ENCODE measurements around the gene ELF2. TPM values are rescaled to one million over a fixed set of nuclear protein-coding genes. Genes with fewer than 3 reads are reported as not detected.

Gene ELF2
- total RNA-seq, 2 donors from 2014 or later, result 47.6 to 53.9 TPM

GRCh38 chr4:139154952-139155557, 22.0 kb downstream of the ELF2 start:
- H3K4me1 Mint-ChIP-seq, result peaks cover 49% of the 10 kb centered on the region
- Histone ChIP-seq H3K27ac (ENCODE audit: low read depth, low read length) (no peak overlapping the region), H3K36me3 (ENCODE audit: control insufficient read depth, insufficient read depth, low read length) (peaks cover 3% of the 10 kb centered on the region), H3K9me3 (ENCODE audit: control insufficient read depth, low read length) (no peaks in the 10 kb centered on the region), H3K4me3 (ENCODE audit: low read length) (no peak overlapping the region), H3K4me1 (ENCODE audit: control insufficient read depth, insufficient read depth, low read length) (peaks cover 17% of the 10 kb centered on the region), H3K27me3 (ENCODE audit: control insufficient read depth, insufficient read depth, low read length, poor library complexity, severe bottlenecking) (no peaks in the 10 kb centered on the region), H3K9ac (ENCODE audit: extremely low read depth, low read length, poor library complexity, severe bottlenecking) (peak overlapping the region; percentile 54)
- no peak for TF ChIP-seq CTCF (conservative IDR thresholded peaks at IDR 0.05)
- H3K4me3 Mint-ChIP-seq, result peak overlapping the region; percentile 6
- no peaks in the 10 kb centered on the region for H3K9me3 Mint-ChIP-seq
- DNase-seq, result peak; percentile 62
- 72 to 100% methylated on average over 3 to 4 of the region's 5 CpGs for WGBS, 2 experiments (ENCODE audit: insufficient coverage in 1 of 2, insufficient read length in 1 of 2)
- peak overlapping the region; percentile 94 for H3K27ac Mint-ChIP-seq
- peaks cover 3% of the 10 kb centered on the region for H3K36me3 Mint-ChIP-seq (ENCODE audit: low read depth)
- no peaks in the 10 kb centered on the region for H3K27me3 Mint-ChIP-seq (ENCODE audit: insufficient read depth)

- Mint-ChIP-seq H3K9me3 (no peaks in the 10 kb centered on the region), H3K4me3 (peak overlapping the region; percentile 6), H3K36me3 (ENCODE audit: low read depth) (peaks cover 3% of the 10 kb centered on the region), H3K27ac (peak overlapping the region; percentile 94), H3K27me3 (ENCODE audit: insufficient read depth) (no peaks in the 10 kb centered on the region), H3K4me1 (peaks cover 45% of the 10 kb centered on the region)
- H3K36me3 ChIP-seq (ENCODE audit: control insufficient read depth, insufficient read depth, low read length), result peaks cover 3% of the 10 kb centered on the region
- H3K9me3 ChIP-seq (ENCODE audit: control insufficient read depth, low read length), result no peaks in the 10 kb centered on the region
- no peak for TF ChIP-seq CTCF (conservative IDR thresholded peaks at IDR 0.05)
- peak overlapping the region; percentile 54 for H3K9ac ChIP-seq (ENCODE audit: extremely low read depth, low read length, poor library complexity, severe bottlenecking)
- no peak overlapping the region for H3K27ac ChIP-seq (ENCODE audit: low read depth, low read length)
- no peaks in the 10 kb centered on the region for H3K27me3 ChIP-seq (ENCODE audit: control insufficient read depth, insufficient read depth, low read length, poor library complexity, severe bottlenecking)
- WGBS, 2 experiments (ENCODE audit: insufficient coverage in 1 of 2, insufficient read length in 1 of 2), result 11 to 13% methylated on average over 1 of the region's 1 CpG
- H3K4me1 ChIP-seq (ENCODE audit: control insufficient read depth, insufficient read depth, low read length), result peaks cover 17% of the 10 kb centered on the region
- DNase-seq, result peak; percentile 66
- peak overlapping the region; percentile 9 for H3K4me3 ChIP-seq (ENCODE audit: low read length)
These were observed 22.5 kb downstream of the ELF2 start for GRCh38 chr4:139154538-139154937.

- H3K4me1 Mint-ChIP-seq, result peaks cover 41% of the 10 kb centered on the region
- H3K4me1 ChIP-seq (ENCODE audit: control insufficient read depth, insufficient read depth, low read length), result peaks cover 17% of the 10 kb centered on the region
- WGBS, 2 experiments (ENCODE audit: insufficient coverage in 1 of 2, insufficient read length in 1 of 2), result 37% methylated on average over 2 of the region's 2 CpGs; no CpG with 5 or more reads in 1 of the 2 experiments
- peaks cover 3% of the 10 kb centered on the region for H3K36me3 ChIP-seq (ENCODE audit: control insufficient read depth, insufficient read depth, low read length)
- no peaks in the 10 kb centered on the region for H3K9me3 ChIP-seq (ENCODE audit: control insufficient read depth, low read length)
- no peaks in the 10 kb centered on the region for H3K27me3 Mint-ChIP-seq (ENCODE audit: insufficient read depth)
- peak overlapping the region; percentile 6 for H3K4me3 Mint-ChIP-seq
- no peak for DNase-seq
- peaks cover 3% of the 10 kb centered on the region for H3K36me3 Mint-ChIP-seq (ENCODE audit: low read depth)
- no peaks in the 10 kb centered on the region for H3K9me3 Mint-ChIP-seq
- H3K4me3 ChIP-seq (ENCODE audit: low read length), result peak overlapping the region; percentile 9
- H3K27ac ChIP-seq (ENCODE audit: low read depth, low read length), result peak overlapping the region; percentile 51
- TF ChIP-seq CTCF (conservative IDR thresholded peaks at IDR 0.05), result no peak
- peak overlapping the region; percentile 54 for H3K9ac ChIP-seq (ENCODE audit: extremely low read depth, low read length, poor library complexity, severe bottlenecking)
- H3K27ac Mint-ChIP-seq, result peak overlapping the region; percentile 94
- no peaks in the 10 kb centered on the region for H3K27me3 ChIP-seq (ENCODE audit: control insufficient read depth, insufficient read depth, low read length, poor library complexity, severe bottlenecking)
These were observed 22.9 kb downstream of the ELF2 start for GRCh38 chr4:139154134-139154421.
